ENCODE measurements around the gene RGMB.

- TF ChIP-seq, protein P1, sequence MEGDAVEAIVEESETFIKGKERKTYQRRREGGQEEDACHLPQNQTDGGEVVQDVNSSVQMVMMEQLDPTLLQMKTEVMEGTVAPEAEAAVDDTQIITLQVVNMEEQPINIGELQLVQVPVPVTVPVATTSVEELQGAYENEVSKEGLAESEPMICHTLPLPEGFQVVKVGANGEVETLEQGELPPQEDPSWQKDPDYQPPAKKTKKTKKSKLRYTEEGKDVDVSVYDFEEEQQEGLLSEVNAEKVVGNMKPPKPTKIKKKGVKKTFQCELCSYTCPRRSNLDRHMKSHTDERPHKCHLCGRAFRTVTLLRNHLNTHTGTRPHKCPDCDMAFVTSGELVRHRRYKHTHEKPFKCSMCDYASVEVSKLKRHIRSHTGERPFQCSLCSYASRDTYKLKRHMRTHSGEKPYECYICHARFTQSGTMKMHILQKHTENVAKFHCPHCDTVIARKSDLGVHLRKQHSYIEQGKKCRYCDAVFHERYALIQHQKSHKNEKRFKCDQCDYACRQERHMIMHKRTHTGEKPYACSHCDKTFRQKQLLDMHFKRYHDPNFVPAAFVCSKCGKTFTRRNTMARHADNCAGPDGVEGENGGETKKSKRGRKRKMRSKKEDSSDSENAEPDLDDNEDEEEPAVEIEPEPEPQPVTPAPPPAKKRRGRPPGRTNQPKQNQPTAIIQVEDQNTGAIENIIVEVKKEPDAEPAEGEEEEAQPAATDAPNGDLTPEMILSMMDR (conservative IDR thresholded peaks at IDR 0.05 in 1 of 2, IDR thresholded peaks at IDR 0.05 in 1 of 2; ENCODE audit: low read depth in 1 of 2, low read length in 2 of 2): no peak
- TF ChIP-seq EZH2 (IDR thresholded peaks at IDR 0.05; ENCODE audit: low read length, missing control alignments): no peak
These were observed 3.1 kb upstream of the RGMB start for GRCh38 chr5:98770209-98770910.

Data from fibroblast of lung (primary cell).